Retinal pigment epithelial cell (primary cell): ENCODE results near the gene COG5.
"Not testable (repeated sequence)": the region's sequence is repeated elsewhere in the genome, so short reads cannot be mapped to it uniquely, and the experiment has no call there.

ENCODE experiments used
- DNase-seq: peaks from one replicate; pipeline ENCODE4 v3.0.0-alpha.2; 2010; ENCODE audit warnings: low read depth
- H3K4me3 ChIP-seq: 2 replicates; pipeline ENCODE4 v1.5.1; 2011; ENCODE audit warnings: mild to moderate bottlenecking, low read length, control low read depth, moderate library complexity
- CTCF ChIP-seq: conservative IDR thresholded peaks from 2 replicates; pipeline ENCODE4 v1.5.1; 2011; ENCODE audit warnings: low read depth, low read length, control low read depth, inconsistent platforms

Gene COG5

GRCh38 chr7:107228291-107228690, 335.4 kb downstream of the COG5 start:
- TF ChIP-seq CTCF: no peak
- no peak for DNase-seq
- no peak overlapping the region for H3K4me3 ChIP-seq

- no peak for TF ChIP-seq CTCF
- DNase-seq: no peak
- no peak overlapping the region for H3K4me3 ChIP-seq
Measured at GRCh38 chr7:107224374-107225223, 339.1 kb downstream of the COG5 start.

- DNase-seq, H3K4me3 ChIP-seq: not testable (repeated sequence)
Measured at GRCh38 chr7:107220806-107221205, 342.9 kb downstream of the COG5 start.

GRCh38 chr7:107220356-107220755, 343.4 kb downstream of the COG5 start:
- DNase-seq: no peak
- no peak for TF ChIP-seq CTCF
- no peak overlapping the region for H3K4me3 ChIP-seq

- TF ChIP-seq CTCF: no peak
- DNase-seq: no peak
- no peak overlapping the region for H3K4me3 ChIP-seq
Measured at GRCh38 chr7:107219563-107220244, 344.0 kb downstream of the COG5 start.

- DNase-seq: no peak
- no peak overlapping the region for H3K4me3 ChIP-seq
- no peak for TF ChIP-seq CTCF
Measured at GRCh38 chr7:107213945-107214344, 349.8 kb downstream of the COG5 start.

- H3K4me3 ChIP-seq: no peak overlapping the region
- no peak for DNase-seq
- TF ChIP-seq CTCF: peak; percentile 15
Measured at GRCh38 chr7:107213193-107213788, 350.4 kb downstream of the COG5 start.
